ENCODE results near the gene MAK. TPM values are rescaled to one million over a fixed set of nuclear protein-coding genes. Genes with fewer than 3 reads are reported as not detected.

The MAK gene
- polyA plus RNA-seq, 2 of the 4 experiments (the other 2 are of a cell fraction) = 0.05 to 0.09 TPM

GRCh38 chr6:10837009-10837621 lies 1.2 kb downstream of the MAK start:
- Histone ChIP-seq H3K4me2 (peak overlapping the region; percentile 93), H3K27ac (peak overlapping the region in 1 of 2 experiments; percentile 69; a peak in 2 of 6 replicates), H3K9me3 (no peaks in the 10 kb centered on the region), H3K4me3 (peak overlapping the region; percentile 50), H3K4me1 (no peaks in the 10 kb centered on the region)
- ChIA-PET CTCF (interaction anchor here (1.5 to 1.7 kb wide), 2 partner anchors 11 to 50 kb away, joined by 5 read pairs; partner anchors contain the start of gene SYCP2L), POLR2A (interaction anchor here (1.6 kb wide), 1 partner anchor 50 kb away, joined by 4 read pairs; the partner anchor contains the start of gene SYCP2L)
- WGBS (ENCODE audit: missing lambda C conversion rate) = 8% methylated on average over 20 of the region's 20 CpGs
- TF ChIP-seq JUNB (IDR thresholded peaks at IDR 0.05) (no peak), RNF2 (IDR thresholded peaks at IDR 0.05; ENCODE audit: borderline replicate concordance, low read depth) (peak; percentile 95), CBX8 (IDR thresholded peaks at IDR 0.05) (peak; percentile 93; the same call in 1 of the 2 replicates)
- FAIRE-seq (no peak), ATAC-seq (peak in 1 of 2 experiments; percentile 35; a peak in 1 of 6 replicates), DNase-seq (ENCODE audit: low read depth in 1 of 2, low spot score in 1 of 2) (peak in 1 of 2 experiments; percentile 43)

- CTCF ChIA-PET = no interaction called here
- ATAC-seq (no peak), DNase-seq (ENCODE audit: low read depth in 1 of 2, low spot score in 1 of 2) (no peak)
Measured at GRCh38 chr6:10834823-10835222, 3.5 kb downstream of the MAK start.

More at GRCh38 chr6:10834823-10835222, 3.5 kb downstream of the MAK start:
- no peak overlapping the region for H3K27ac ChIP-seq
- POLR2A ChIA-PET = no interaction called here
- no peaks in the 10 kb centered on the region for H3K4me1 ChIP-seq
- H3K4me2 ChIP-seq = no peak overlapping the region
- H3K4me3 ChIP-seq = no peak overlapping the region
- no peak for TF ChIP-seq ZFP36 (IDR thresholded peaks at IDR 0.05; ENCODE audit: borderline replicate concordance, partially characterized antibody)
- no peak for TF ChIP-seq BCL3 (IDR thresholded peaks at IDR 0.05)
- no peak for TF ChIP-seq NR3C1 (IDR thresholded peaks at IDR 0.05)
- no peak for TF ChIP-seq KDM1A (IDR thresholded peaks at IDR 0.05; ENCODE audit: low read depth)
- TF ChIP-seq FOSB (CRISPR knock-in tag; IDR thresholded peaks at IDR 0.05) = no peak
- no peak for TF ChIP-seq ATOH8 (CRISPR knock-in tag; IDR thresholded peaks at IDR 0.05; ENCODE audit: low read depth)
- TF ChIP-seq POLR2AphosphoS2 (conservative IDR thresholded peaks at IDR 0.05; ENCODE audit: low read length) = no peak
- no peak for TF ChIP-seq CBX8 (IDR thresholded peaks at IDR 0.05)
- TF ChIP-seq HOXA7 (CRISPR knock-in tag; IDR thresholded peaks at IDR 0.05) = no peak
- no peak for TF ChIP-seq HES2 (IDR thresholded peaks at IDR 0.05)
- TF ChIP-seq REST (IDR thresholded peaks at IDR 0.05) = no peak
- TF ChIP-seq PHF8 (IDR thresholded peaks at IDR 0.05; ENCODE audit: borderline replicate concordance, low read depth) = no peak
- no peak for TF ChIP-seq SREBF2 (IDR thresholded peaks at IDR 0.05)
- no peak for TF ChIP-seq EP300 (IDR thresholded peaks at IDR 0.05)
- no peak for TF ChIP-seq HMGXB4 (CRISPR knock-in tag; IDR thresholded peaks at IDR 0.05; ENCODE audit: borderline replicate concordance)
- FAIRE-seq = no peak
- 89% methylated on average over 11 of the region's 11 CpGs for WGBS (ENCODE audit: missing lambda C conversion rate)
- H3K9me3 ChIP-seq = no peaks in the 10 kb centered on the region
